HFFc6 (cell line): ENCODE measurements around the gene STAM2. TPM values are rescaled to one million over a fixed set of nuclear protein-coding genes. Genes with fewer than 3 reads are reported as not detected.

Source experiments
- DNase-seq: peaks from one replicate; pipeline ENCODE4 v3.0.0-alpha.2; 2018
- H3K27ac Mint-ChIP-seq: 2 replicates; pipeline ENCODE4 v1.8.0; 2020; ENCODE audit warnings: mild to moderate bottlenecking, mixed read lengths
- H3K27me3 Mint-ChIP-seq: 2 replicates; pipeline ENCODE4 v1.8.0; 2021; ENCODE audit warnings: mild to moderate bottlenecking, moderate library complexity, mixed read lengths; ENCODE audit not compliant: insufficient read depth
- H3K36me3 Mint-ChIP-seq: 2 replicates; pipeline ENCODE4 v1.8.0; 2021; ENCODE audit warnings: low read depth, mixed read lengths
- H3K4me1 Mint-ChIP-seq: 2 replicates; pipeline ENCODE4 v1.8.0; 2020; ENCODE audit warnings: low read depth, mixed read lengths
- H3K4me3 Mint-ChIP-seq: 2 replicates; pipeline ENCODE4 v1.8.0; 2020; ENCODE audit warnings: mild to moderate bottlenecking, moderate library complexity, mixed read lengths
- H3K9me3 Mint-ChIP-seq: 2 replicates; pipeline ENCODE4 v1.8.0; 2020; ENCODE audit warnings: mild to moderate bottlenecking, mixed read lengths
- total RNA-seq, 6 experiments: library from RNA; stranded (reverse); fragmentation: NEBNext Ultra II Directional; extraction: Animal tissue kit (Norgen Biotek cat#: 25700); gene quantifications; 2 replicates in 1 of 6; 3 replicates in 5 of 6; pipeline ENCODE4 v1.2.3, GENCODE V29; 2021
- TF ChIP-seq, protein P1 (sequence below): fragments of 200-600 bp; sonication (generic); IDR thresholded peaks from 2 replicates; pipeline ENCODE4 v1.5.0; 2021; ENCODE audit warnings: antibody characterized with exemption, mild to moderate bottlenecking

The STAM2 gene
- total RNA-seq, 6 experiments from 2014 or later: 33.4 to 40.3 (median 38.5) TPM

DNA sequence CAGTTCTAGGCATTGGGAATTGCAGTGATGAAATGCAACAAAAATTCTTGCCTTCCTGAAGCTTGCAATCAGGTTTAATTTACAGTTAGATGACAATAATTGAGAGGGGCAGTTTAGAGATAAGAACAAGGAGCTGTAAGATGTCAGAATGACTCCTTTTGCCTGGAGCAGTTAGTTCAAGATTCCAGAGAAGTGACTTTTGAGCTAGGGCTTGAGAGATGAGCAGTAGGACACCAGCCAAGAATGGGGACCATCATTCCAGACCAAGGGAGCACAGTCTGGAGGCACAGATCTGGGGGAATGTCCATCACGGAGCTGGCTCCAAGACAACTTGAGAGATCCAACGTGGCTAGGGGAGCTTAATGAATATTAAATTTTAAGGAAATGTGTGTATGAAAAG is 103.6 kb downstream of the STAM2 start:
- peaks cover 27% of the 10 kb centered on the region for H3K27me3 Mint-ChIP-seq
- H3K27ac Mint-ChIP-seq: no peak overlapping the region
- no peaks in the 10 kb centered on the region for H3K36me3 Mint-ChIP-seq
- TF ChIP-seq, protein P1, sequence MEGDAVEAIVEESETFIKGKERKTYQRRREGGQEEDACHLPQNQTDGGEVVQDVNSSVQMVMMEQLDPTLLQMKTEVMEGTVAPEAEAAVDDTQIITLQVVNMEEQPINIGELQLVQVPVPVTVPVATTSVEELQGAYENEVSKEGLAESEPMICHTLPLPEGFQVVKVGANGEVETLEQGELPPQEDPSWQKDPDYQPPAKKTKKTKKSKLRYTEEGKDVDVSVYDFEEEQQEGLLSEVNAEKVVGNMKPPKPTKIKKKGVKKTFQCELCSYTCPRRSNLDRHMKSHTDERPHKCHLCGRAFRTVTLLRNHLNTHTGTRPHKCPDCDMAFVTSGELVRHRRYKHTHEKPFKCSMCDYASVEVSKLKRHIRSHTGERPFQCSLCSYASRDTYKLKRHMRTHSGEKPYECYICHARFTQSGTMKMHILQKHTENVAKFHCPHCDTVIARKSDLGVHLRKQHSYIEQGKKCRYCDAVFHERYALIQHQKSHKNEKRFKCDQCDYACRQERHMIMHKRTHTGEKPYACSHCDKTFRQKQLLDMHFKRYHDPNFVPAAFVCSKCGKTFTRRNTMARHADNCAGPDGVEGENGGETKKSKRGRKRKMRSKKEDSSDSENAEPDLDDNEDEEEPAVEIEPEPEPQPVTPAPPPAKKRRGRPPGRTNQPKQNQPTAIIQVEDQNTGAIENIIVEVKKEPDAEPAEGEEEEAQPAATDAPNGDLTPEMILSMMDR: no peak
- no peaks in the 10 kb centered on the region for H3K9me3 Mint-ChIP-seq
- H3K4me1 Mint-ChIP-seq: peaks cover 8% of the 10 kb centered on the region
- no peak overlapping the region for H3K4me3 Mint-ChIP-seq
- peak; percentile 30 for DNase-seq

DNA sequence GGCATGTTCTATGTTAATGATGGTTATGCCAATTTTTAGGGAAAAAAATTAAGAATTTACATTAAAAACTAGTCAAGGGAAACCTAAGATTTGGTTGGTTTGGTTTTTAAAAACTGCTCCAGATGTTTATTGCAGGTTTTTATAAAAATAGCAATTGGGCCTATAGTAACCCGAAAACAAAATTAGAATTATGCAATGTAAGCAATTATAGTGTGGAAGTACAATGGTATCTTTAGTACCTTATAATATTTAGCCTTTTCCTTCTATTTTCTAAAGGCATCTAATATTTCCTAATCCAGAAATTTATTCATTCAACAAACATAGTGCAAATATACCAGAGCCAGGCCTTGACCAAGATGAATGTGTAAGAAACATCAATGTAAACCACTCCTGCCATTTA is 104.0 kb downstream of the STAM2 start:
- peaks cover 8% of the 10 kb centered on the region for H3K4me1 Mint-ChIP-seq
- no peak for DNase-seq
- H3K9me3 Mint-ChIP-seq: no peaks in the 10 kb centered on the region
- H3K27ac Mint-ChIP-seq: no peak overlapping the region
- peaks cover 22% of the 10 kb centered on the region for H3K27me3 Mint-ChIP-seq
- TF ChIP-seq, protein P1: no peak
- H3K4me3 Mint-ChIP-seq: no peak overlapping the region
- H3K36me3 Mint-ChIP-seq: no peaks in the 10 kb centered on the region

DNA sequence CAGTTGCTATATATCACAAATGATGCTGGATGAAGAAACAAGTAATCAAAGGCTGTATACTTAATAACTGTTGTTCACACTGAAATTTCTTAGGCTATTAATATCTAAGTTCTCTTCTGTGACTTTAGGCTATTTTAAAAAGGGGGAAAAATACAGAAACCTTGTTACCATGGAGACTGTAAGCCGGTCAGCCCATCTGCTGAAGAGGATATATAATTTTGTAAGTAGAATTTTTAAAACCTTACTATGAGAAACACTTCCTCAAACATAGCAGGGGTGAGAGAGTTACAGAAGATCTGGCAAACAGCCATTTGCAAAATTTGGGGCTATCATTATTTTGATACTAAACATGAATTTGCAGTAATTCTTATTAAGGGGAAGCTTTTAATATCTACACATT is 104.5 kb downstream of the STAM2 start:
- TF ChIP-seq, protein P1: no peak
- Mint-ChIP-seq H3K4me1 (peaks cover 8% of the 10 kb centered on the region), H3K9me3 (no peaks in the 10 kb centered on the region), H3K27me3 (peaks cover 20% of the 10 kb centered on the region), H3K4me3 (no peak overlapping the region), H3K36me3 (no peaks in the 10 kb centered on the region), H3K27ac (no peak overlapping the region)
- DNase-seq: no peak

DNA sequence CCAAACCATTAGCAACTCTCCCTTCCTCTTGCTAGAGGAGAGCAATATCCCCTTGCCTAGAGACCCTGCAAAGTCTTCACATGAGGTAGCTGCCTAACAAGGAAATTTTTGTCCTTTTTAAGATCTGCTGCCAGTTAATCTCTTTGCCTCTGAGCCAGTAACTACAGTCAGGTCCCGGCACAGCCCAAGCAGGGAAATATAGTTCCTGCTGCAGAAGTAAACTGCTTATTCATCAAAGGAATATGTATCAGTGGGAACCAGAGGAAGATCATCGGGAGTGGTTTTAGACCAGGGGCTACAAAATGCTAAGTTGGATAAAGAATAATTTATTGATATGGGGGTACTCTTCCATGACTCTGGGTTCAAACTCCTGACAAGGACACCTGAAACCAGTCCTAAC is 107.3 kb downstream of the STAM2 start:
- DNase-seq: no peak
- Mint-ChIP-seq H3K27ac (no peak overlapping the region), H3K36me3 (no peaks in the 10 kb centered on the region), H3K27me3 (peaks cover 23% of the 10 kb centered on the region), H3K4me3 (no peak overlapping the region), H3K9me3 (no peaks in the 10 kb centered on the region), H3K4me1 (peaks cover 11% of the 10 kb centered on the region)
- TF ChIP-seq, protein P1: no peak

DNA sequence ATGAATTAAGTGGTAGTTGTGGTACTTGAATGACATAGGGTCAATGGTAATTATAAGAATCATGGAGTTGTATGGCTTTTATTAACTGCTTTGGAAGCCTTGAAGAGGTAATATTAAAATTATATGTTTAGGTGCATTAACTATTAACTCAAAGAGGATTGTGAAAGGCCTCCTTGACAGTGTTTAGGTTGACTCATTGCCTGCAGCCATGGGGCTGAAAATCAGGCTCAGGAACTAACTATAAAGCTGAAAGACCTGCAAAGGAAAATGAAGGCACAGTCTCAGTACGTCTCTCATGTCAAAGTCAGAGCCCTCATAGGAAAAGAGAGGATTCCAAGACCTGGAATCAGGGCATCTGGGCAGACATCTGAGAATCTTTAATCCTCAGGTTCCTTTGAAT is 107.7 kb downstream of the STAM2 start:
- Mint-ChIP-seq H3K36me3 (no peaks in the 10 kb centered on the region), H3K9me3 (no peaks in the 10 kb centered on the region), H3K27me3 (peaks cover 23% of the 10 kb centered on the region), H3K27ac (no peak overlapping the region), H3K4me3 (no peak overlapping the region), H3K4me1 (peaks cover 15% of the 10 kb centered on the region)
- DNase-seq: no peak
- TF ChIP-seq, protein P1: no peak

Other genes starting within 250 kb of the STAM2 start
- under 1 TPM in 3 of 6 experiments, not detected in 3; 0.05 to 0.23 (median 0.21) TPM for gene CACNB4, start 76.7 kb downstream of the STAM2 start, total RNA-seq
- 10 to 100 TPM; 13.7 to 20.9 (median 16.0) TPM for gene FMNL2, start 159.4 kb upstream of the STAM2 start, total RNA-seq